Vagina (tissue), 2 donors: ENCODE data around the gene SH3RF2. TPM values are rescaled to one million over a fixed set of nuclear protein-coding genes. Genes with fewer than 3 reads are reported as not detected.

Experiments
- DNase-seq, 2 donors: peaks; one replicate each; pipeline ENCODE4 v3.0.0-alpha.2; 2017; ENCODE audit errors: extremely low spot score in 2 of 2
- H3K27ac ChIP-seq: fragments of 200-600 bp; sonication (generic); one replicate; pipeline ENCODE4 v1.5.1; 2019
- H3K27me3 ChIP-seq: fragments of 200-600 bp; sonication (generic); one replicate; pipeline ENCODE4 v1.5.1; 2019
- H3K36me3 ChIP-seq, 2 donors: fragments of 200-600 bp; sonication (generic); one replicate each; pipeline ENCODE4 v1.5.1; 2017 to 2019
- H3K4me1 ChIP-seq: fragments of 200-600 bp; sonication (generic); one replicate; pipeline ENCODE4 v1.5.1; 2019
- H3K4me3 ChIP-seq, 2 donors: fragments of 200-600 bp; sonication (generic); 1 replicate in 1 of 2; 2 replicates in 1 of 2; pipeline ENCODE4 v1.5.1; 2016 to 2019
- H3K9me3 ChIP-seq: fragments of 200-600 bp; sonication (generic); one replicate; pipeline ENCODE4 v1.5.1; 2019
- POLR2A ChIP-seq, 2 donors: fragments of 450-650 bp; IDR thresholded peaks; one replicate each; pipeline ENCODE4 v1.6.1; 2017; ENCODE audit warnings: antibody characterized with exemption in 2 of 2, mild to moderate bottlenecking in 2 of 2, moderate library complexity in 2 of 2
- POLR2AphosphoS5 ChIP-seq, 2 donors: sonication (generic); formaldehyde crosslinking; IDR thresholded peaks; one replicate each; pipeline ENCODE4 v1.9.0; 2017; ENCODE audit warnings: antibody characterized with exemption in 2 of 2, mild to moderate bottlenecking in 2 of 2, low read depth in 1 of 2; ENCODE audit not compliant: insufficient read depth in 1 of 2
- intact Hi-C: fragments of 100-400 bp; cut with DNase I; formaldehyde crosslinking; loops from one replicate; pipeline ENCODE4 v1.15.1; 2023
- total RNA-seq: library from RNA; depleted of rRNA; stranded (reverse); fragments of >200 nt; gene quantifications from one replicate; pipeline ENCODE4 v1.2.3, GENCODE V29; 2016
- TF ChIP-seq, protein P1 (sequence below), 3 experiments: fragments of 450-650 bp in 2 of 3; fragments of 200-600 bp in 1 of 3; sonication (generic) in 1 of 3; IDR thresholded peaks; one replicate each; pipeline ENCODE4 v1.5.1; 2017 to 2019; ENCODE audit warnings: antibody characterized with exemption in 3 of 3, mild to moderate bottlenecking in 2 of 3, moderate library complexity in 2 of 3

SH3RF2 gene
- total RNA-seq, 1 donor from 2014 or later, result 48.4 TPM

DNA sequence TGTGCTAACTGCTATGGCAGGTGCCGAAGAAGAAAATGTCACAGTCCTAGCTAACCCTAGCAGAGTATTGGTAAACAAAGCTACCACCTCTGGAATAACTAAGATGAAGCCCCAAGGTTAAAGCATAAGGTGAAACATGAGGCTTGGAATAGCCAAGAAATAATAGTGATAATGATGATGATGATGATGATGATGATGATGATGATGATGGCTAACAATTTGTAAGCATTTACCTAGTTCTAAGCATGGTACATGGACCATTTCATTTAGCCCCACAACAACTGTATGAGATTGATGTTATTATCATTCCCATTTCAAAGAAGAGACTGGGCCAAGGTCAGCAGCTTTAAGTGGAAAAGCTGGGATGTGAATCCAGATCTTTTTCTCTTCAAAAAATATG is 35.3 kb downstream of the SH3RF2 start:
- Histone ChIP-seq H3K4me1 (peaks cover 11% of the 10 kb centered on the region), H3K27me3 (no peaks in the 10 kb centered on the region), H3K4me3 (no peak overlapping the region), H3K27ac (no peak overlapping the region), H3K36me3 (no peaks in the 10 kb centered on the region), H3K9me3 (no peaks in the 10 kb centered on the region)
- intact Hi-C loops, result no loop called here
- DNase-seq, result no peak
- TF ChIP-seq POLR2AphosphoS5 (IDR thresholded peaks at IDR 0.05; ENCODE audit: insufficient read depth in 1 of 2, low read depth in 1 of 2) (no peak), POLR2A (IDR thresholded peaks at IDR 0.05) (no peak)
- TF ChIP-seq, protein P1, sequence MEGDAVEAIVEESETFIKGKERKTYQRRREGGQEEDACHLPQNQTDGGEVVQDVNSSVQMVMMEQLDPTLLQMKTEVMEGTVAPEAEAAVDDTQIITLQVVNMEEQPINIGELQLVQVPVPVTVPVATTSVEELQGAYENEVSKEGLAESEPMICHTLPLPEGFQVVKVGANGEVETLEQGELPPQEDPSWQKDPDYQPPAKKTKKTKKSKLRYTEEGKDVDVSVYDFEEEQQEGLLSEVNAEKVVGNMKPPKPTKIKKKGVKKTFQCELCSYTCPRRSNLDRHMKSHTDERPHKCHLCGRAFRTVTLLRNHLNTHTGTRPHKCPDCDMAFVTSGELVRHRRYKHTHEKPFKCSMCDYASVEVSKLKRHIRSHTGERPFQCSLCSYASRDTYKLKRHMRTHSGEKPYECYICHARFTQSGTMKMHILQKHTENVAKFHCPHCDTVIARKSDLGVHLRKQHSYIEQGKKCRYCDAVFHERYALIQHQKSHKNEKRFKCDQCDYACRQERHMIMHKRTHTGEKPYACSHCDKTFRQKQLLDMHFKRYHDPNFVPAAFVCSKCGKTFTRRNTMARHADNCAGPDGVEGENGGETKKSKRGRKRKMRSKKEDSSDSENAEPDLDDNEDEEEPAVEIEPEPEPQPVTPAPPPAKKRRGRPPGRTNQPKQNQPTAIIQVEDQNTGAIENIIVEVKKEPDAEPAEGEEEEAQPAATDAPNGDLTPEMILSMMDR (IDR thresholded peaks at IDR 0.05), result no peak

DNA sequence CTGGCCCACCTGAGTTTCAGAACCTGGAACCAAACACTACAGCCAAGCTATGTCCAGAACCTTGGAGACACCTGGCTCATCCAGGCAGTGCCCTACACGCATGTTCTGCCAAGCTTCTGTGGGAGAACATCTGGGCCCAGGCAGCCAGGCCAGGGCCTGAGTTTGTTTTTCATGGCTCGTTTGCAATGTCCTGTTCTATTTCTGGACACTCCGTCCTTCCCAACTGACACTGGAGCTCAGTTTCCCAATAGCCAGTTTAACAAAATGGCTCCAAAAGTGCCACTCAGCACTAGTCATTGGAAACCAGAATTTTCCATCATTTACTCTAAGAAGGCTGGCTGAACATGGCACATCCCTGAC is 38.6 kb downstream of the SH3RF2 start:
- H3K4me3 ChIP-seq, result no peak overlapping the region
- no peaks in the 10 kb centered on the region for H3K27me3 ChIP-seq
- H3K36me3 ChIP-seq, result no peaks in the 10 kb centered on the region
- intact Hi-C loops, result no loop called here
- no peak overlapping the region for H3K27ac ChIP-seq
- no peak for DNase-seq
- TF ChIP-seq POLR2A (IDR thresholded peaks at IDR 0.05) (no peak), POLR2AphosphoS5 (IDR thresholded peaks at IDR 0.05; ENCODE audit: insufficient read depth in 1 of 2, low read depth in 1 of 2) (no peak)
- TF ChIP-seq, protein P1 (IDR thresholded peaks at IDR 0.05), result no peak
- no peaks in the 10 kb centered on the region for H3K9me3 ChIP-seq
- H3K4me1 ChIP-seq, result peaks cover 15% of the 10 kb centered on the region

DNA sequence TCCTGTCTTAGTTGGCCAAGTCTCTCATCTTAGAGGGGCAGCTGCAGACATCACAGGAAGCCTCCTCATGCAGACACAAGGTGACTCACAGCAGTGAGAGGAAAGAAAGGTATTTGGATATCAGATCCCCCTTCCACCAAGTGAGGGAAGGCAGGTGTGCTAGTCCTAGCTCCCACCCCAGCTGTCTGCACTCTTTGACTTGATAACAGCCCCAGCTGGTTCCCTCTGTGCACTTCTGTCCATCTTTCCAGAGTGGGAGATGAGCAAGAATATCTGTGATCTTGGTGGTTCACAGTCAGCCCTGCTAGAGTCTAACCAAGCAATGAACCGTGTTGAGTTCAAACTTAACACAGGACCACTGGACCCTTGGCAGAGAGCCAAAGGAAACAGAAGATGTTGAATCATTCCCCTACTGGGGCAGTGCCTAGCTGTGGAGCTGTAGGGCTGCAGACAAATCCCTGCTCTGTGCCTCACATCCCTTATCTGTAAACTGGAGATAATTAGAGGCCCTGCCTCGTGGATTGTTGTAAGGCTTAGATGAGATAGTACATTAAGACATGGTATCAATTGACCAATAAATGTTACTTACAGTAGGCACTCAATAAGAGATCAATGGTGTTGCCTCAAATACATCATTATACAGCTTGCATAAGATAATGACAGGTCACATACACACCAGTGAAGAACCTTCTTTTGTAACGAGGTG is 39.1 kb downstream of the SH3RF2 start:
- no peaks in the 10 kb centered on the region for H3K9me3 ChIP-seq
- no peaks in the 10 kb centered on the region for H3K27me3 ChIP-seq
- no peak overlapping the region for H3K27ac ChIP-seq
- DNase-seq, result no peak
- H3K4me3 ChIP-seq, result no peak overlapping the region
- TF ChIP-seq, protein P1 (IDR thresholded peaks at IDR 0.05), result no peak
- TF ChIP-seq POLR2A (IDR thresholded peaks at IDR 0.05) (no peak), POLR2AphosphoS5 (IDR thresholded peaks at IDR 0.05; ENCODE audit: insufficient read depth in 1 of 2, low read depth in 1 of 2) (no peak)
- intact Hi-C loops, result no loop called here
- no peaks in the 10 kb centered on the region for H3K36me3 ChIP-seq
- peaks cover 15% of the 10 kb centered on the region for H3K4me1 ChIP-seq

DNA sequence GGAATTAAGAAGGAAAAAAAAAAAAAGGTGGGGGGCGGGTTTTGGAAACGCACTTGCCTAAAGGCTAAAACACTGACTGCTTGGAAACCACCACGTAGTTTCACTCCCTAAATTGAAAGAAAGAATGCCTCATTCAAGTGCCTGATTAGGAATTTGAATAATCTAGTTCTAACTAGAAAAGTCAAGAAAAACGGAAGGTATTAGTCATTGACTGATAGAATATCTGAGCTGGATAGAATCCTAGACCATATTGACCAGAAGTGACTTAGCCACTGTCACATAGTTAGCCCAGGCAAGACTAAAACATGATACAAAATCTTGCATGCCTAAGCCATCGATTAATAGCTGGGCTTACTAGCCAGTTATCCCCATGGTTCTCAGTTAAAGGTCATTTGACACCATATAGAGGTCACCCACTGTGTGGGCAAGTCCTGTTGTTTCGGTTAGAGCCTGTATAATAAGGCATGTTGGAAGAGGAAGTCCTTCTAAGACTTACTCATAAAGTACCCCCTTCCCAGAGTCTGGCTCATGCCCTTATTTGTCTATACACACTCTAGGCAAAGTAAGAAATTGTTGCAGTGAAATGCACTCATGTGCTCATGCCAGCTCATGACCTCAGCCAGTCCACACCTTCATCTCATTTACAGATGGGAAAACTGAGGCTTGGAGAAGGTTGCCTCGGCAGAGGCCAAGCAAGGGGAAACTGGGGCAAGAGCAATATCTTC is 40.2 kb downstream of the SH3RF2 start:
- Histone ChIP-seq H3K27ac (no peak overlapping the region), H3K4me3 (no peak overlapping the region), H3K4me1 (peaks cover 15% of the 10 kb centered on the region), H3K36me3 (no peaks in the 10 kb centered on the region), H3K9me3 (no peaks in the 10 kb centered on the region), H3K27me3 (no peaks in the 10 kb centered on the region)
- DNase-seq, result no peak
- intact Hi-C loops, result no loop called here
- TF ChIP-seq POLR2A (IDR thresholded peaks at IDR 0.05), result no peak

DNA sequence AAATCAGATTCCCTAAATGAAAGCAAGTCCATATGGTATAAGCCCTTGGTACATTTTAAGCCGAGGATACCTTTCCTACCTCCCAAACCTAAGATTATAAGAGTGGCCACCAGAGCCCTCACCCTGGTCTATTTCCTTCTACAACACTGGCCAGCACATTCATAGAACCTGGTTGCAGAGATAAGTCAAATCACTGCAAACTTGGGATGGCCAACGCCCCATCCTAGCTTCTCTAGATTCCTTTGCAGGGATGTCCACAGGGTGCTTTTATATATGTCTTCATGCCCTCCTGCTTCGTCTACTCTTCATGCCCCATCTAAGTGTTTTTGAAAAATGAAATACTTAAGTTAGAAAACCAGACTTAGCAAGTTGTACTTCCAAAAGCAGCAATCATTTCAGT is 41.8 kb downstream of the SH3RF2 start:
- peaks cover 15% of the 10 kb centered on the region for H3K4me1 ChIP-seq
- intact Hi-C loops, result no loop called here
- no peaks in the 10 kb centered on the region for H3K27me3 ChIP-seq
- H3K4me3 ChIP-seq, result no peak overlapping the region
- no peak overlapping the region for H3K27ac ChIP-seq
- TF ChIP-seq, protein P1 (IDR thresholded peaks at IDR 0.05), result no peak
- TF ChIP-seq POLR2A (IDR thresholded peaks at IDR 0.05) (no peak), POLR2AphosphoS5 (IDR thresholded peaks at IDR 0.05; ENCODE audit: insufficient read depth in 1 of 2, low read depth in 1 of 2) (no peak)
- DNase-seq, result no peak
- no peaks in the 10 kb centered on the region for H3K36me3 ChIP-seq
- H3K9me3 ChIP-seq, result no peaks in the 10 kb centered on the region
